Breast epithelium (tissue), 3 donors: ENCODE measurements around the gene SFXN3.

Source experiments
- CTCF ChIP-seq, 3 donors: fragments of 450-650 bp; IDR thresholded peaks; one replicate each; pipeline ENCODE4 v1.5.1; 2016 to 2017; ENCODE audit warnings: antibody characterized with exemption in 3 of 3, mild to moderate bottlenecking in 3 of 3, moderate library complexity in 3 of 3
- POLR2A ChIP-seq: fragments of 450-650 bp; IDR thresholded peaks from one replicate; pipeline ENCODE4 v1.6.1; 2016; ENCODE audit warnings: antibody characterized with exemption, mild to moderate bottlenecking, moderate library complexity
- POLR2AphosphoS5 ChIP-seq, 3 donors: sonication (generic); formaldehyde crosslinking; IDR thresholded peaks; one replicate each; pipeline ENCODE4 v1.6.1; 2017; ENCODE audit warnings: antibody characterized with exemption in 3 of 3

GRCh38 chr10:101050208-101051069 is 19.4 kb downstream of the SFXN3 start:
- TF ChIP-seq CTCF (IDR thresholded peaks at IDR 0.05) (peak; percentile 41 to 69 (median 65)), POLR2A (no peak), POLR2AphosphoS5 (IDR thresholded peaks at IDR 0.05) (no peak)
